HPDE6-E6E7 (cell line): ENCODE measurements around the gene KCNH6.

Experiments
- DNase-seq: peaks from one replicate; pipeline ENCODE4 v3.0.0; 2011; ENCODE audit warnings: missing footprints; ENCODE audit errors: extremely low spot score

The KCNH6 gene

GRCh38 chr17:63531022-63531965 lies 8.1 kb downstream of the KCNH6 start:
- no peak for DNase-seq

- no peak for DNase-seq
These were observed 10.4 kb downstream of the KCNH6 start for GRCh38 chr17:63533433-63534077.

GRCh38 chr17:63534078-63534570 lies 11.0 kb downstream of the KCNH6 start:
- no peak for DNase-seq

DNA sequence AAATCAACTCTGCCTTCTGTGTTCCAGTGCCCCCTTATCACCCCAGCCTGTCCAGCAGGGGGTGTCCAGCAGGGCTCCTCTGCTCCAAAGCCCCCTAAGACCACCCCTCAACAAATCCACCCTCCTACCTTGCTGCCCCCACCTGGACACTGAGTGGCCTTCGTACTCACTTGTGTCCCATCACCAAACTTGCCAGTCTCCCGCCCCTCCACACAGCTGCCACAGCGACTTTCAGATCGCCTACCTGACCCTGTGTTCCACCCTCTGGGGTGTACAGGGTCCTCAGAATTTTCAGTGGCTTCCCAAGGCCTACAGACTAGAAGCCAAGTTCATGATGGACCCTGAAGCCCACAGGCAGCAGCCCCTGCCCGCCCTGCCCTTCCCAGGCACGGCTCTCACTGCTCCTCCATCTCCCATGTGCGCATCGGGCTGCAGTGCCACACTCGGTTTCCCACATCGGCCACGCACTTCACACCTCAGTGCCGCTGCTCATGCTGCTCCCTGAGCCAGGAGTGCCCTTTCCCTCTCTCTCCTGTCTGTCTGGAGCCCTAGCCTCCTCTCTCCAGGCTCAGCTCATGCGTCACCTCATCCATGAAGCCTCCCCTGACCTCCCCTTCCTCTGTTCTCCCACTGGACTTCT lies 11.8 kb downstream of the KCNH6 start:
- no peak for DNase-seq

GRCh38 chr17:63535640-63536039 lies 12.5 kb downstream of the KCNH6 start:
- no peak for DNase-seq

DNA sequence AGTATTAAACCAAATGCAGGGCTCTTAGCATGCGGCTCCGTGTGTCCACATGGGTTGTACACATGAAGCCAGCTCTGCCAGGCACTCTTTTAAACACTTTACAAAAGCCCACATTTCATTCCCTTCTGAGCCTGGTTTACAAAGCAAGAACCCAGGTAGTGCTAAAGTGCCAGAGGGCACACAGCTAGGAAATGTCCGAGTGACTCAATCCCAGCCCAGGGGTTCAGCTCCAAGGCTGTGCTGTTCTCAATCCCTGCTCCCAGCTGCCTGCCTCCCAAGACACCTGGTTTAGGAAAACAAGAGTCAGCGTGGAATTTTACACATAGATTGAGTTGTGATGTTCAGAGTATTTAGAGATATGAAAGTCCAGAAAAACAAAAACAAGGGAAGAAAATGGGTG lies 13.8 kb downstream of the KCNH6 start:
- peak; percentile 29 for DNase-seq

DNA sequence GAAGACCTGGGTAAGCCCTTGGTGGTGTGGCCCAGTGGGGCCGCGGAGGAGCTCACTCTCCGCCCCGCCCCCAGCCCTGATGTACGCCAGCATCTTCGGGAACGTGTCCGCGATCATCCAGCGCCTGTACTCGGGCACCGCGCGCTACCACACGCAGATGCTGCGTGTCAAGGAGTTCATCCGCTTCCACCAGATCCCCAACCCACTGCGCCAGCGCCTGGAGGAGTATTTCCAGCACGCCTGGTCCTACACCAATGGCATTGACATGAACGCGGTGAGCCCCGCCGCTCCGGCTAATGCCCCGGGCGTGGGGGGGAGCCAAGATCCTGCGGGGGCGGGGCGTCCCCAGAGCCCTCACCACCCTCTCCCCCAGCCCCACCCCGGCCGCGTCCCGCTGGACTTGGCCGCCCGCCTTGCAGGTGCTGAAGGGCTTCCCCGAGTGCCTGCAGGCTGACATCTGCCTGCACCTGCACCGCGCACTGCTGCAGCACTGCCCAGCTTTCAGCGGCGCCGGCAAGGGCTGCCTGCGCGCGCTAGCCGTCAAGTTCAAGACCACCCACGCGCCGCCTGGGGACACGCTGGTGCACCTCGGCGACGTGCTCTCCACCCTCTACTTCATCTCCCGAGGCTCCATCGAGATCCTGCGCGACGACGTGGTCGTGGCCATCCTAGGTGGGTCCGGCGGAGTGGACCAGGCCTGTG lies 15.0 kb downstream of the KCNH6 start:
- no peak for DNase-seq

DNA sequence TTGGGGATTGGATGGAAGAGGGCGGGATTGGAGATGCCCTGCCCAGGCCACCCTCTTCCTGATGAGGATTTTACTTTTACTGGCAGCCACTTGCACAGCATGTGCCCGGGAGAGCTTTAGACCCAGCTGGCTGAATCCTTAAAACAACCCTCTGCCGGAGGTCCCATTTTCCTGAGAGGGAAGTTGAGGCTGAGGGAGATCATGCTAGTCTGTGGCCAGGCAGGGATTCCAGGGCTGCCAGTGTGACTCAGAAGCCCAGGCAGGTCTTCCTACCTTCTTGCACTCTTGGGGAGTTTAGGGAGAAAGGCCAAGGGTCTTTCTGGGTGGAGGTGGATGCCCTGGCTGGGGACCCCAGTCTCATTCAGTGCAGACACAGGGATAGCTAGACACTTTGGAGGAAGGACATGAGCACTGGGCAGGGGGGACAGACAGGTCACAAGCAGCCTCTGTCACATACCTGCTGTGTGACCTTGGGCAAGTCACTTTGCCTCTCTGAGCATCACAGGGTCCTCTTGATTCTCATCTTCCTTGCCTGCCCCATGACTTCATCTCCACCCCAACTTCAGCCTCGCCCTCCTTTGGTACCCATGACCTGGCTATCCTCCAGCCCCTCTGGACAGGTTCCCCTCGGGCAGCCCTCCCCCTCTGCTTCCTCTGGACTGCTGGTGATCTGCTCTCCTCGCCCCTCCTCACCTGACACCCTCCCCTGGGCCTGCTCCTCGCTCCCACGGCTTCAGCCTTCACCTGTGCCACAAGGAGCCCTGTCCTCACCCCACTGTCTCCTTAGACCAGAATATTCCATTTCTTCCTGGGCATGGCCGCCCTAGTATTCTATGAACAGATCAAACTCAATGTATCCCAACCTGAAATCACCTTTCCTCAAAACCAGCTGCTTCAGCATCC lies 15.8 kb downstream of the KCNH6 start:
- DNase-seq: no peak

DNA sequence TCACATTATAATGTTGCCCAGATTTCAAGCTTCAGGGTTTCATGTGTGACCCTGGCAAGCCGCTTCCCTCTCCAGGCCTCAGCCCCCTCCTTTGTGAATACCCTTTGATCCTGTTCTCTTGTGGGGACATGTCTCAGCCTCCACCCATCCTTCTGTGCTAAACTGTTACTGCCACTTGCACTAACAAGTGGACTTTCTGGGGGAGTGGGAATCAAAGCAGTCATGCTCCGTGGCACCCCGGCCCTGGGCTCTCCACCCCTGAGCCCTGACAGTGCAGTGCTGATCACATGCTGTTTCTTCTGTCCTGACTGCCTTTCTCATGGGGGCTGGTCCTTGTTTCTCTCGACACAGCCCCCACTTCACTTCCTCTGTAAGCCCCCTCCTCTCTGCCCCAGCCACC lies 17.4 kb downstream of the KCNH6 start:
- DNase-seq: no peak

GRCh38 chr17:63542218-63542545 lies 19.0 kb downstream of the KCNH6 start:
- DNase-seq: no peak

DNA sequence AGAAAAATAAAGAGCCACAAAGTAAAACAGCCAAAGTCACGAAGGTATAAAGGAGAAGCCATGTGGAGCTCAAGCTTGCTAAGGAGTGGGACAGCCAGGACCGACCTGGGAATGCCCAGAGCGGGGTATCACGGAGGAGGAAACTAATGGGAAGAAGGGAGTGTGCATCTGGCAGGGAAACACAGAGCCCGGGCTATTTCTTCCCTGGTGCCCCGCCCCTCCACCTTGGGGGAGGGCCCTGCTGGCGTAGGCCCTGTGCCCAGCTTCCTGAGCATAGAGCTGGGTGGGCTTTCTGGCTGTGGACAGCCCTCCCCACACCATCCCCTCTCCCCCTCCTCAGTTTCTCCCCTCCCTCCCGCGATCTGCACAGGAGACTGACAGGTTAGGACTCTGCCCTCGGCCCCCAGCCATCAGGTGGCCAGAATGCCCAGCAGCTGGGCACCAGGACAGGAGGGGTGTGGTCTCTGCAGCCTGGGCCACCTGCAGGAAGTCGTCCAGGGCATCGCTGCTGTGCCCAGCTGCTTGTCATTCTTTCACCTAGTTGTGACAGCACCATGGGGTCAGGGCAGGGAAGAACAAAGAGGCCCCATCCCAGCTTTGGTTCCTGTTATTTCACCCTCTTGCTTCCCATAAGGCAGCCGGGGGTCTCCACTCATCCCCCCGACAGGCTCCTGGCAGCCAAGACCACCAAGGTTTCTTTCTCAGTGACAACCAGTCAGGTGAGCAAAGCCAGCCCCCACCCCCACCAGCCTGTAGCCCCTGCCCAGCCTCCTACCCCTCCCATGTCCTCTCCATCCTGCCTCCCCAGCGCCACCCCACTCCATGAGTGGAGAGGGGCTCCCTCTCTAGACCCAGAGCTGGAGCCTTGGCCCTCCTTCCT lies 20.0 kb downstream of the KCNH6 start:
- DNase-seq: no peak

DNA sequence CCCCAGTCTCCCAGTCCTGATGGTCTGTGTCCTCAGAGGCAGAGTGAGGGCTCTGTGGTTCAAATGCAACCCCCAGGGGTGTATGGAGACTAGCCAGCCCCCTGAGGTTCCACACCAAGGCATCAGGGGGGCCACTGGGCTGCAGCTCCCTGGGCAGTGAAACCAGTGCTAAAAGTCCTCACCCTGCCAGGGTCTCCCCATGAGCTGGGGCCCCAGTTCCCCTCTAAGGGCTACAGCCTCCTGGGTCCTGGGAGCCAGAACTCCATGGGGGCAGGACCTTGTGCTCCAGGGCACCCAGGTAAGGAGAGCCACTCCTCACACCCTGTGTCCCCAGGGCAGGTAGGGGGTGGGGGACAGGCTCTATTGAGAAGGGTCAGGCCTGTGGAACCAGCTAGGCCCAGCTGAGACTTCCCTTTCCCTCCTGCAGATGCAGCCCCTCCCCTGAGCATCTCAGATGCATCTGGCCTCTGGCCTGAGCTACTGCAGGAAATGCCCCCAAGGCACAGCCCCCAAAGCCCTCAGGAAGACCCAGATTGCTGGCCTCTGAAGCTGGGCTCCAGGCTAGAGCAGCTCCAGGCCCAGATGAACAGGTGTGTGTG lies 20.8 kb downstream of the KCNH6 start:
- DNase-seq: no peak

GRCh38 chr17:63544467-63545301 lies 21.5 kb downstream of the KCNH6 start:
- DNase-seq: no peak

- DNase-seq: no peak
These were observed 23.3 kb downstream of the KCNH6 start for GRCh38 chr17:63546308-63547082.

DNA sequence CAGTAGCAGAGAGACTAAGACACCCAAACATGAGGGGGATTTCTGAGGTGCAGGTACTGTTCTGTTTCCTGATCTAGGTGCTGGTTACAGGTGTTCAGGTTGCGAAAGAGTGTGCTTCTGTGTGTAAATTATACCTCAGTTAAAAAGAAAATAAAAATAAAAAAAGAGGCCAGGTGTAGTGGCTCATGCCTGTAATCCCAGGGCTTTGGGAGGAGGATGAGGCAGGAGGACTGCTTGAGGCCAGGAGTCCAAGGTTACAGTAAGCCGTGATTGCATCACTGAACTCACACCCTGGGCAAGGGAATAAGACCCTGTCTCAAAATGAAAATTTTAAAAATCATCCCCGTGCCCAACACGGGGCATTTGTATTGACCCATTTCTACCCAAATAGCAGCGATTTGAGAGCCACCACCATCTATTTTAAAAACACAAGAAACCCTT lies 23.9 kb downstream of the KCNH6 start:
- DNase-seq: no peak

DNA sequence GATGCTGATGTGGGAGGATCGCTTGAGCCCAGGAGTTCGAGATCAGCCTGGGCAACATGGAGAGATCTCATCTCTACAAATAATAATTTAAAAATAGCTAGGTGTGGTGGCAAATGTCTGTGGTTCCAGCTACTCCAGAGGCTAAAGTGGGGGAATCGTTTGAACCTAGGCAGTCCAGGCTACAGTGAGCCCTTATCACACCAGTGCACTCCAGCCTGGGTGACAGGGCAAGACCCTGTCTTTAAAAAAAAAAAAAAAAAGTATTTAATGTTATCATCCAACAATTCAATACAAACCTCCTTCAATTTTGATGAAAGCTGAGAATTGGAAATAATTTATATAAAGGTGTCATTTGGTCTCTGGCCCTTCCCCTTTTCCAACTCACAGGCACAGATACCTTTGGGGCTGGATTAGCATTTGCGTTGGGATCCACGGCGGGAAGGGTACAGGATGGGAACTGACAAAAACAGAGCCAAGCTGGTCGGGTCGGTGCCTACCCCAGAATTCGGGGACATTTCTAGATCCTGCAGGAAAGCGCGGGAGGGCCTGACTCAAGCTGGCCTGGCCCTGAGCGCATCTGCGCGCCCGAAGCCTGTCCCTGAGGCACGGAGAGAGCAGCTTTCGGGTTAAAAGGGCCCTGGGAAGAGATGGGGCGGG lies 26.3 kb downstream of the KCNH6 start:
- no peak for DNase-seq
